Epithelial cell of alveolus of lung (primary cell): ENCODE results near the gene ATF3. TPM values are rescaled to one million over a fixed set of nuclear protein-coding genes. Genes with fewer than 3 reads are reported as not detected.

Experiments
- total RNA-seq: library from RNA; depleted of rRNA; stranded (reverse); fragments of >200 nt; gene quantifications from 2 replicates; pipeline ENCODE4 v1.2.1, GENCODE V29; 2015

The ATF3 gene, protein sequence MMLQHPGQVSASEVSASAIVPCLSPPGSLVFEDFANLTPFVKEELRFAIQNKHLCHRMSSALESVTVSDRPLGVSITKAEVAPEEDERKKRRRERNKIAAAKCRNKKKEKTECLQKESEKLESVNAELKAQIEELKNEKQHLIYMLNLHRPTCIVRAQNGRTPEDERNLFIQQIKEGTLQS
- 3.6 and 9.1 TPM in 2 replicates for total RNA-seq

GRCh38 chr1:212608392-212608958, at the start of gene ATF3:
Gene ATF3 (plus strand): TSS chr1:212608761. CDS start chr1:212615022, 6,261 bp downstream.

Other genes with a start within 250 kb of the ATF3 start
- gene PACC1, start 193.9 kb upstream of the ATF3 start, total RNA-seq: 9.6 and 11.0 TPM in 2 replicates
- gene NENF, start 175.8 kb upstream of the ATF3 start, total RNA-seq: 36.1 and 52.2 TPM in 2 replicates
- gene BATF3, start 91.1 kb downstream of the ATF3 start, total RNA-seq: 3.9 and 9.8 TPM in 2 replicates
- 34.5 and 43.4 TPM in 2 replicates for gene NSL1, start 183.0 kb downstream of the ATF3 start, total RNA-seq
- 10.5 and 24.7 TPM in 2 replicates for gene TATDN3, start 183.1 kb downstream of the ATF3 start, total RNA-seq
- gene SPATA45, start 238.9 kb downstream of the ATF3 start, total RNA-seq: not detected in 2 replicates
- 4.2 and 5.4 TPM in 2 replicates for gene FLVCR1, start 249.5 kb downstream of the ATF3 start, total RNA-seq